Measurements from ENCODE around the gene EFEMP2.
A peak's percentile ranks its signal among the peaks of the same experiment; 100 is the strongest.
"Not testable (repeated sequence)": the region's sequence is repeated elsewhere in the genome, so short reads cannot be mapped to it uniquely, and the experiment has no call there.

EFEMP2 gene

GRCh38 chr11:65900125-65900898, 27.7 kb upstream of the EFEMP2 start, which contains the start of gene FOSL1:
TSS of gene FOSL1 (minus strand) at chr11:65900388. CDS start at chr11:65900339, 49 bp downstream.
- peak; percentile 34 for DNase-seq

- DNase-seq = no peak
Observed at GRCh38 chr11:65899356-65900124, 26.9 kb upstream of the EFEMP2 start.

GRCh38 chr11:65898656-65899355, 26.2 kb upstream of the EFEMP2 start:
- no peak for DNase-seq

GRCh38 chr11:65897020-65897471, 24.4 kb upstream of the EFEMP2 start:
- no peak for DNase-seq

- no peak for DNase-seq
Observed at GRCh38 chr11:65896034-65896999, 23.7 kb upstream of the EFEMP2 start.

GRCh38 chr11:65895482-65895981, 22.9 kb upstream of the EFEMP2 start:
- DNase-seq = no peak

- DNase-seq = no peak
Observed at GRCh38 chr11:65894034-65894591, 21.5 kb upstream of the EFEMP2 start.

GRCh38 chr11:65892661-65893317, 20.2 kb upstream of the EFEMP2 start:
- no peak for DNase-seq

GRCh38 chr11:65892137-65892540, 19.5 kb upstream of the EFEMP2 start:
- not testable (repeated sequence) for DNase-seq

GRCh38 chr11:65891219-65892136, 18.9 kb upstream of the EFEMP2 start:
- no peak for DNase-seq

GRCh38 chr11:65890324-65891218, 18.0 kb upstream of the EFEMP2 start, which contains the start of gene CCDC85B:
TSS of gene CCDC85B (plus strand) at chr11:65890673. CDS start at chr11:65890784, 111 bp downstream.
- DNase-seq = peak; percentile 92

- DNase-seq = peak; percentile 91
Observed at GRCh38 chr11:65888163-65888814, 15.7 kb upstream of the EFEMP2 start, which contains the start of gene FIBP. TSS of gene FIBP (minus strand) at chr11:65888471. CDS start at chr11:65888418, 53 bp downstream.

GRCh38 chr11:65887723-65888162, 15.1 kb upstream of the EFEMP2 start:
- DNase-seq = no peak

GRCh38 chr11:65886826-65887722, 14.5 kb upstream of the EFEMP2 start:
- no peak for DNase-seq

GRCh38 chr11:65885808-65886536, 13.4 kb upstream of the EFEMP2 start:
- no peak for DNase-seq

GRCh38 chr11:65885231-65885630, 12.6 kb upstream of the EFEMP2 start:
- DNase-seq = no peak
